NCI-H128 (cell line): Measurements from ENCODE around the gene PDE10A.
"Not testable (repeated sequence)": the region's sequence is repeated elsewhere in the genome, so short reads cannot be mapped to it uniquely, and the experiment has no call there.

ENCODE experiments used
- DNase-seq: peaks from one replicate; lab custom pipeline; 2025; ENCODE audit not compliant: unreplicated experiment; lab: John Stamatoyannopoulos, UW

PDE10A gene

GRCh38 chr6:165558097-165558496 lies 104.9 kb downstream of the PDE10A start:
- DNase-seq, result not testable (repeated sequence)

GRCh38 chr6:165557674-165558073 lies 105.4 kb downstream of the PDE10A start:
- no peak for DNase-seq

DNA sequence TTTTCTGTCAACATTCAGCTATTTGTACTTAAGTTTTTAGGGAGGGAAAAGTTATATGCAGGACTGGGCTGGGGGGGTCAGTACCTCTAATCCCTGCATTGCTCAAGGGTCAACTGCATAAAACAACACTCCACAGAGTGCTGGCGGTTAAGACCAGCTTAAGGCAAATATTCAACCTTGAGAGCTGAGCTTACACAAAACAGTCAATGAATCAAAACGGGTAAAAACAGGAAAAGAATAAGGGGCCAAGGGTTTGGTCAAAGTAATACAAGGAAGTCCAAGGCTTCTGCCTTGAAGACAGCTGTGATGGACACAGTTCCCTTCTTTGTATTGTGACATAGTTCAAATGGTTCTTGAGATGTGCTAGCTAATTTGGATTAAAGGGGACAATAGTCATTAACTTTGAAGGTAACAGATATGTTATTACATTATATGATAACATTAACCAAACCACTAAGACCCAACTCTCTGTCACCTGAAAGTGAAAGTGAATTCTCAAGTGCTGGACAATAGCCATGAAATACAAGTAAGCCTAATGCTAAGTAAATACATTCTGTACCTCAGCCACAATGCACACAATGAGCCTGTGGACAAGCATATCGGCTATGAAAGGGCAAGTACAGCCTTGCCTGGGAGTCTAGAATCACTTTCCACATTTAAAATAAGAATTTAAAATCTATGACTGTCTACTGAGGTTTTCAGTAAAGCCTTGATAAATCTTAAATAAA lies 106.8 kb downstream of the PDE10A start:
- peak; percentile 4 for DNase-seq

GRCh38 chr6:165554644-165555043 lies 108.4 kb downstream of the PDE10A start:
- DNase-seq, result not testable (repeated sequence)

DNA sequence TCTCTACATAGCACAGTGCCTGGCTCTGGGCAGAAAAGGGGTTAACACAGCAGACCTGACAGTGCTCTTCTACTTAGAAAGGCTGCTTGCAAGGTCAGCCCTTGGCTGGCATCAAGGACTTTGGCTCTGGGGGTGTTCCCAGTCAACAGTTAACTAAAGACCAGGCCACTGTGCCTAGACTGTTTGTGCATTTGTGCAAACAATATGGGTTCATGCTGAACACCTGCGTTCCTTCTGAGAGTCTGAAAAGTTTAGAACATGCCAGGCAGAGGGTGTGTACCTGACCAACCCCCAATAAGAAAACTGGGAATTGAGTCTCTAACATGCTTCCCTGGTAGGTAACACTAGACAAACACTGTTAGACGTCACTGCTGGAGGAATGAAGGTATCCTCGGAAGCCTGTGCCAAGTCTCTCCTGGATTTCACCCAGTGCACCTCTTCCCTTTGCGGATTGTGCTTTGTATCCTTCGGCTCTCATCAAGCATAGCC lies 110.7 kb downstream of the PDE10A start:
- no peak for DNase-seq

DNA sequence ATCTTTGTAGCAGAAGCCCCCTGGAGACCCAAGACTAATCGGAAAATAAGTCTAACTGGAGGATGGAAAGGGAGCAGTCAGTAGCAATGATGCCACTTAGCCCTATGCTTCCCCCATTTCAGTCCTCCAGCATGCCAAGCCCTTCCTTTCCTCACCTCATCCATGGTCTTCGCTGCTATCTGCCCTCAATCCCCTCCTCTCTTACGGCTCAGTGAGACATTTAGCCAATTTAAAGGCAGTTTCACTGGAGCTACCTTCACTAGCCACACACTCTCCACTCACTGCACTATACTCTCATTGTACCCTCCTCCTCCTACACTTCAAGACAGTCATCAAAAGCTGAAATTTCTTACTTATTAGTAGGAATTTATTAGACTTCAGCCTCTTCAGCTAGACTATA lies 111.2 kb downstream of the PDE10A start:
- DNase-seq, result no peak

- no peak for DNase-seq
Observed at GRCh38 chr6:165548450-165548849, 114.6 kb downstream of the PDE10A start.

DNA sequence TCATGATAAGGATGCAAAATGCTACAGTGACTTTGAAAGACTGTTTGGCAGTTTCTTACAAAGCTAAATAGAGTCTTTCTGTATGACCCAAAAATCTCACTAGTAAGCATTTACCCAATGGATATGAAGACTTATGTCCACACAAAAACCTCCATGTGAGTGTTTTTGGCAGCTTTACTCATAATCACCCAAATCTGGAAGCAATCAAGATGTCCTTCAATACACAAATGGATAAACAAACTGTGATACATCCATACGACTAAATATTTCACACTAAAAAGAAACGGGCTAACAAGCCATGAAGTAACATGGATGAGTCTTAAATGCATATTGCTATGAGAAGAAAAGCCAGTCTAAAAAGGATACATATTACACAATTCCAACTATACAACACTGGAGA lies 117.2 kb downstream of the PDE10A start:
- no peak for DNase-seq

DNA sequence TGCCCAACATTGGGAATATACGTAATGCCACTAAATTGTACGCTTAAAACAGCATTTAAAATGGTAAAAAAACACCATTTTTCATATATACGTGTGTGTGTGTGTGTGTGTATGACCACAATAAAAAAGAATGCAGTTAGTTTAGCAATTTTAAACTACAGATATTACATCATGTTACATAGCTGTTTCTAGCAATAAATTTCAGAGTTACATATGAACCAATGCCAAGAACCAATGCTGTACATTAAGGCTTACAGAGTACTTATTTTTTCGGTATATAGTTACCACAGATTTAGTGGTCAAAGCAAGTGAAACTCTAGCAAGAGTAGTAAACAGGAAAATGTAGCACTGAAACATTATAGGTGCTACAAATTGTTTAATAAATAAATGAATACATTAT lies 119.3 kb downstream of the PDE10A start:
- no peak for DNase-seq

- no peak for DNase-seq
Observed at GRCh38 chr6:165536911-165537310, 126.1 kb downstream of the PDE10A start.

DNA sequence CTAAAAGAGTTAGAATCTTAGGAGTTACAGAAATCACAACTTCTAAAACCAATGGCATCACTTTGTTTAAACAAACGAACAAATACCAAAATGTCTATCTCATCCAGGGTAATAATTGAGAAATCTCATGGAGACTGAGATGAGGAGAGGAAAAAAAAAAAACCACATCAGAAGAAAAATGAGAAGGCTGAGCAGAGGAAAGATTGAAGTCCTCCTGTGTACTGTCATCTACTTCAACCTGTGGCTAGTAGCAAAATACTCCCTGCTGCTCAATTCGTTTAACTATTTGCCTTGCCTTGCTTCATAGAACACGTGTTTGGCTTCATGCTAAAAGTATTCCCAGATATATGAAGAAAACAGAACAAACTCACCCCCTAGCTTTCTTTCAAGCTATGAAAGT lies 143.7 kb downstream of the PDE10A start:
- no peak for DNase-seq

DNA sequence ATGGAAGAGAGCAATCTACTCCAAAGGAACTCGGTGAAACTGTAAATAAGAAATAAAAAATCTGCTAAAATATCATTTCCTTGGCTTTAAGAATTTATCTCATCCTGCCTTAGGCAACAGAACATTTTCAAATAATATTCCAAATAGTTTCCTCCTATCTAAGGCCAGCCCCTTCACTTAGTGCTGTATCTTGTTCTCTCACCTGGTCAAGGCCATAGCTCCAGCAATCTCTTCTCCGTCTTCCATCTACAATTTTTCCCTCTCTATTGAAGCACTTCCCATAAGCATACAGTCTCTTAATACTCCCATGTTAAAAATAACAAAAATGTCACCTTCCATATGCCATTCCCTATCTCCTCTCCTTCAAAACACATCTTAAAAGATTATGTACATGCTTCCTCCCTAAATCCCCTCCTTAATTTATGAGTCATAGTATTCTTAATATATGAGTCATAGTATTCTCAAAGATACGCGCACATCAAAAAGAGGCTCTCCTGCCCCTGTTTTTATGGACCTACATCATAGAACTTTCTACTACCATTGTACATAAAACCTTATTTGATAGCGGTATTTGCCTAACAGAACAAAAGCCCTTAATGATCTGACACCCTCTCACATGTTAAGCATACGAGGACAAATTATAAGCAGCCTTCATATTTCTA lies 146.9 kb downstream of the PDE10A start:
- no peak for DNase-seq

GRCh38 chr6:165514621-165515020 lies 148.4 kb downstream of the PDE10A start:
- no peak for DNase-seq

DNA sequence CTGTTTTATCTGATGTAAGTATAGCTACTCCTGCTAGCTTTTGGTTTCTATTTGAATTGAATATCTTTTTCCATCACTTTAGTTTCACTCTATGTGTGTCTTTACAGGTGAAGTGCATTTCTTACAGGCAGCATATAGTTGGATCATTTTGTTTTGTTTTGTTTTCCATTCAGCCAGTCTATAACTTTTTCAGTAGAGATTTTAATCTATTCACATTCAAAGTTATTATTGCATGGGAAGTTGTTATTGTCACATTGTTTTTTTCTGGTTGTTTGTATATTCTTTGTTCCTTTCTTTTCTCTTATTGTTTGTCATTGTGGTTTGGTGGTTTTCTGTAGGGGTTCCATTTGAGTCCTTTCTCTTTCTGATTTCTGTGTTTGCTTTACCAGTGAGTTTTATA lies 151.2 kb downstream of the PDE10A start:
- DNase-seq, result no peak

- DNase-seq, result no peak
Observed at GRCh38 chr6:165508321-165508869, 154.6 kb downstream of the PDE10A start.

DNA sequence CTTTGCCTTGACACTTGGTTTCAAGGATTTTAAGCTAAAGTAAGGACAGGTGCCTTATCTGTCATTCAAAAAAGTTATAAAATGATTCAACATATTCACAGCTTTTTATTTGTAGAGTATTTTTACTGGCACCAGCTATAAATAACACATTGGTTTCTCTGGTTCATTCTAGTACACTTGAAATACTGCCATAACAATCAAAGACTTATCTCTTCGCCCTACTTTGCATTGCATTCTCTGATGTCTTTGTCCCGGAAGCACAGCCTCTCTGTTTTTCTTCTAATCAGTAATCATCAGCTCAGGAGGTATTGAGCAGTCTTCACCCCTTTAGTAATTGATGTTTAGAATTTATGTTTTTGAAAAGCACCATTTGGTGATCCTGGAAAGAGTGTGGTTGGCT lies 156.4 kb downstream of the PDE10A start:
- DNase-seq, result no peak

GRCh38 chr6:165500214-165500907 lies 162.7 kb downstream of the PDE10A start:
- not testable (repeated sequence) for DNase-seq

GRCh38 chr6:165497472-165497871 lies 165.6 kb downstream of the PDE10A start:
- DNase-seq, result no peak

DNA sequence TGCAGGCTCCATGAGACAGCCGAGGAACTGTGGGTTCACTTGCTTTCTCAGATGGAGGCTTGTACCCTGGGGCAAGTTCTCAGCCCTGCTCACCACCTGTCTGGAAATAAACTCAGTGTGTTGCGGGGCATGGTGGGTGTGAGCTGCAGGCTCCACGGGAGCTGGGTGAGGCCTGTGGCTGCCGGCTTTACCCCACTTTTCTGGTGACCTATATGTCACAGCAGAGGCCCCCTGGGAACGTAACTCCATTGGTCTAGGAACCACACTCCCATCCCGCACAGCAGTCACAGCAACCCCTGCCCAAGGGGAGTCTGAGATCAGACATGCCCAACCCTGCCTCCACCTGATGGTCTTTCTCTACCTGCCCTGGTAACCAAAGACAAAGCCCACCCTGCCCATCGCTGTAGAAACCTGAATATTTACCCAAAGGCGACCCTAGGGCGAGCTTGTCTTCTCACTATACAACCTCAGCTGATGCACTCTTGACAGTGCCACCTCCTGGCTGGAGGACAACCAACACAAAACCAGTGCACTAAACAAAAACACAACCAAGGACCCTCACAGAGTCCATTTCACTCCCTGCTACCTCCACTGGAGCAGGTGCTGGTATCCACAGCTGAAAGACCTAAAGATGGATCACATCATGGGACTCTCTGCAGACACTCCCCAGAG lies 174.3 kb downstream of the PDE10A start:
- DNase-seq, result no peak

GRCh38 chr6:165487950-165488349 lies 175.1 kb downstream of the PDE10A start:
- no peak for DNase-seq

DNA sequence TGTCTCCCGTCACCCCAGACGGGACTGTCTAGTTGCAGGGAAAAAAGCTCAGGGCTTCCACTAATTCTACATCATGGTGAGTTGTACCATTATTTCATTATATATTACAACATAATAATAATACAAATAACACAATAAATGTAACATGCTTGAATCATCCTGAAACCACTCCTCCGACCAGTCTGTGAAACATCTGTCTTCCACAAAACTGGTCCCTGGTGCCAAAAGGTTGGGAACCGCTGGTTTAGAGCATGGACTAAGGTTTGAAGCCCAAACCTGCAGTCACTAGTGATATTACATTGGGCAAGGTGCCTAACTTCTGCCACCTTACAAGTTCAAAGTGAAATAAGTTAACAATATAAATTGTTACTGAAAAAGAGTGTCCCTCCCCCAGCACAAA lies 175.7 kb downstream of the PDE10A start:
- DNase-seq, result no peak
